Body of pancreas (tissue), 4 donors: ENCODE data around the gene TACC2. TPM values are rescaled to one million over a fixed set of nuclear protein-coding genes. Genes with fewer than 3 reads are reported as not detected.

Experiments used
- ATAC-seq: fragments of 150-250 bp; one replicate; pipeline ENCODE4 v1.9.1; 2016
- DNase-seq, 4 donors: peaks; one replicate each; pipeline ENCODE4 v3.0.0-alpha.2; 2019
- H3K27ac ChIP-seq, 4 donors: fragments of 200-600 bp; sonication (generic); 1 replicate in 3 of 4; 2 replicates in 1 of 4; pipeline versions ENCODE4 v1.5.1 to v1.6.1; 2016 to 2019; ENCODE audit warnings: mild to moderate bottlenecking in 1 of 4, mixed read lengths in 1 of 4, moderate library complexity in 1 of 4
- H3K27me3 ChIP-seq, 2 donors: fragments of 200-600 bp; sonication (generic); one replicate each; pipeline ENCODE4 v1.6.0; 2016; ENCODE audit warnings: mild to moderate bottlenecking in 1 of 2
- H3K36me3 ChIP-seq, 2 donors: fragments of 200-600 bp; sonication (generic); replicated peaks in 1 of 2; 2 replicates each; pipeline ENCODE4 v1.5.1; 2016; ENCODE audit warnings: low read depth in 2 of 2; ENCODE audit not compliant: insufficient read depth in 1 of 2
- H3K4me1 ChIP-seq: fragments of 200-600 bp; sonication (generic); one replicate; pipeline ENCODE4 v1.6.0; 2016
- H3K4me3 ChIP-seq, 2 donors: fragments of 200-600 bp; sonication (generic); 1 replicate in 1 of 2; 2 replicates in 1 of 2; pipeline ENCODE4 v1.5.1; 2016 to 2019
- H3K9me3 ChIP-seq, 3 donors: fragments of 200-600 bp; sonication (generic); 1 replicate in 2 of 3; 2 replicates in 1 of 3; pipeline ENCODE4 v1.5.1; 2016
- CTCF ChIP-seq, 7 experiments: fragments of 450-650 bp in 4 of 7; fragments of 200-600 bp in 3 of 7; sonication (generic) in 3 of 7; IDR thresholded peaks; one replicate each; pipeline ENCODE4 v1.5.1; 2016 to 2019; ENCODE audit warnings: antibody characterized with exemption in 7 of 7
- POLR2A ChIP-seq, 3 donors: fragments of 450-650 bp; IDR thresholded peaks; one replicate each; pipeline ENCODE4 v1.6.1; 2016; ENCODE audit warnings: antibody characterized with exemption in 3 of 3, mild to moderate bottlenecking in 2 of 3
- WGBS, 2 donors: methylation state at CpG; one replicate each; pipeline ENCODE4 v1.1.5; 2017; 5-methylcytosine and 5-hydroxymethylcytosine counted together
- intact Hi-C: fragments of 100-400 bp; cut with DNase I; formaldehyde crosslinking; loops from one replicate; pipeline ENCODE4 v1.15.1; 2023
- total RNA-seq, 2 donors: library from RNA; depleted of rRNA; stranded (reverse); fragments of >200 nt; gene quantifications; one replicate each; pipeline ENCODE4 v1.1.0, GENCODE V29; 2016

The TACC2 gene
- total RNA-seq, 2 donors from 2014 or later: 29.0 to 38.7 TPM

GRCh38 chr10:122191936-122192541, 203.1 kb downstream of the TACC2 start:
- no peak for ATAC-seq
- 86 to 92% methylated on average over 17 to 18 of the region's 18 CpGs for WGBS, 2 donors
- Histone ChIP-seq H3K27me3 (no peaks in the 10 kb centered on the region), H3K4me3 (no peak overlapping the region), H3K4me1 (no peaks in the 10 kb centered on the region), H3K27ac (no peak overlapping the region), H3K9me3 (no peaks in the 10 kb centered on the region), H3K36me3 (no peaks in the 10 kb centered on the region)
- DNase-seq: no peak
- TF ChIP-seq CTCF (IDR thresholded peaks at IDR 0.05): no peak
- no peak for TF ChIP-seq POLR2A (IDR thresholded peaks at IDR 0.05)
- intact Hi-C loops: no loop called here

- no peak overlapping the region for H3K27ac ChIP-seq
- no peak for ATAC-seq
- TF ChIP-seq CTCF (IDR thresholded peaks at IDR 0.05) (no peak), POLR2A (IDR thresholded peaks at IDR 0.05) (no peak)
- H3K36me3 ChIP-seq: no peaks in the 10 kb centered on the region
- intact Hi-C loops: no loop called here
- H3K27me3 ChIP-seq: no peaks in the 10 kb centered on the region
- no peak overlapping the region for H3K4me3 ChIP-seq
- H3K4me1 ChIP-seq: no peaks in the 10 kb centered on the region
- DNase-seq: no peak
- 94 to 95% methylated on average over 9 of the region's 9 CpGs for WGBS, 2 donors
- no peaks in the 10 kb centered on the region for H3K9me3 ChIP-seq
These were observed 205.3 kb downstream of the TACC2 start for GRCh38 chr10:122194251-122194650.

- Histone ChIP-seq H3K27ac (no peak overlapping the region), H3K36me3 (no peaks in the 10 kb centered on the region), H3K27me3 (no peaks in the 10 kb centered on the region), H3K9me3 (no peaks in the 10 kb centered on the region), H3K4me3 (no peak overlapping the region), H3K4me1 (no peaks in the 10 kb centered on the region)
- WGBS, 2 donors: 89 to 91% methylated on average over 12 of the region's 12 CpGs
- ATAC-seq (no peak), DNase-seq (no peak)
- TF ChIP-seq POLR2A (IDR thresholded peaks at IDR 0.05) (no peak), CTCF (IDR thresholded peaks at IDR 0.05) (no peak)
- intact Hi-C loops: no loop called here
These were observed 207.3 kb downstream of the TACC2 start for GRCh38 chr10:122196218-122196617.

DNA sequence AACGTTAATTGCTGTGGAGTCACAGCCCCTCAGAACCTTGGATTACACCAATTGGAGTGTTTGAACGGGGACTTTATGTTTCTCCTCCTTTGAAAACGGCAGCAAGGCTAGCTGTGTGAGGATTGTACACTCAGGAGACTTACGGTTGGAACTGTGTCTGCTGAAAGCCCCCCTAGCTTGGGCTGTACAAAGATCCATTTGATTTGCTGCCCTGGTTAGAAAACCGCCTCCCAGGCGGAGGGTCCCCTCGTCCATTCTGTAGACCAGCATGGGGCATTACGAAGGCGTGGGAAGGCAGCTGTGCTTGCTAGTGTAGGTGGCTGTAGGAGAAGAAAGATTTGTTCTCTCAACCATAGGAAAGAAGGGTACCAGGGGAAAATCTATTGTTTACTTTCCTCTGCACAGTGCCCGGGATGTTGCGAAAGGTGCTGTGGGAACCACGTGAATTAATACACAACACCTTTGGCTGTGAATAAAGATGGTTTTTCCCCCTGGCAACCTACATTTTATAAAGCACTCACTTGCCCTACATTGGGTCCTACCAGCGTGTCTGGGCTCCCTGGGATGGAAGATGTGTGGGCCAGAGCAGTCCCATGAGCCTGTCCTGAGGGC, 208.8 kb downstream of the TACC2 start:
- no peak overlapping the region for H3K4me3 ChIP-seq
- no peaks in the 10 kb centered on the region for H3K36me3 ChIP-seq
- no peak for ATAC-seq
- no peaks in the 10 kb centered on the region for H3K4me1 ChIP-seq
- WGBS, 2 donors: 80 to 82% methylated on average over 13 of the region's 13 CpGs
- intact Hi-C loops: no loop called here
- H3K9me3 ChIP-seq: no peaks in the 10 kb centered on the region
- DNase-seq: no peak
- H3K27ac ChIP-seq: no peak overlapping the region
- TF ChIP-seq CTCF (IDR thresholded peaks at IDR 0.05) (no peak), POLR2A (IDR thresholded peaks at IDR 0.05) (no peak)
- H3K27me3 ChIP-seq: no peaks in the 10 kb centered on the region

- TF ChIP-seq CTCF (IDR thresholded peaks at IDR 0.05) (no peak), POLR2A (IDR thresholded peaks at IDR 0.05) (no peak)
- ATAC-seq (no peak), DNase-seq (no peak)
- no peaks in the 10 kb centered on the region for H3K36me3 ChIP-seq
- H3K27ac ChIP-seq: no peak overlapping the region
- H3K4me3 ChIP-seq: no peak overlapping the region
- H3K4me1 ChIP-seq: no peaks in the 10 kb centered on the region
- no peaks in the 10 kb centered on the region for H3K9me3 ChIP-seq
- 95 to 98% methylated on average over 12 of the region's 12 CpGs for WGBS, 2 donors
- H3K27me3 ChIP-seq: no peaks in the 10 kb centered on the region
- intact Hi-C loops: no loop called here
These were observed 209.7 kb downstream of the TACC2 start for GRCh38 chr10:122198631-122199030.
